PC-9 (cell line): ENCODE measurements around the gene ZNF407. TPM values are rescaled to one million over a fixed set of nuclear protein-coding genes. Genes with fewer than 3 reads are reported as not detected.

Experiments
- BruUV-seq: library from RNA; stranded (reverse); fragments of 400-500 nt; replicated peaks from 2 replicates; lab custom pipeline; 2021; lab: Mats Ljungman, UMichigan
- CTCF ChIA-PET: fragments of 300-600 bp; sonication (Branson Sonifier 250); formaldehyde crosslinking; loops from one replicate; lab custom pipeline; 2022; ENCODE audit warnings: antibody characterized with exemption; lab: Charles Lee
- POLR2A ChIA-PET: fragments of 300-600 bp; sonication (Branson Sonifier 250); formaldehyde crosslinking; loops from one replicate; lab custom pipeline; 2022; ENCODE audit warnings: antibody characterized with exemption; ENCODE audit not compliant: unreplicated experiment; lab: Charles Lee
- DNase-seq, 2 experiments: peaks; one replicate each; pipeline versions ENCODE4 v3.0.0 to v3.0.0-alpha.2; 2015 to 2022; ENCODE audit warnings: mixed read lengths in 1 of 2
- H2AFZ ChIP-seq: fragments of 200-600 bp; sonication (generic); 2 replicates; pipeline ENCODE4 v1.8.1; 2017; ENCODE audit warnings: antibody characterized with exemption
- H3F3A ChIP-seq: fragments of 200-600 bp; sonication (generic); 2 replicates; pipeline ENCODE4 v1.8.1; 2017; ENCODE audit warnings: antibody characterized with exemption, mild to moderate bottlenecking, low read depth; ENCODE audit not compliant: insufficient read depth
- H3K27ac ChIP-seq: fragments of 200-600 bp; sonication (generic); 2 replicates; pipeline ENCODE4 v1.6.1; 2016; ENCODE audit warnings: mixed run types
- H3K27me3 ChIP-seq: fragments of 200-600 bp; sonication (generic); 2 replicates; pipeline ENCODE4 v1.6.1; 2016; ENCODE audit warnings: low read depth, mixed run types; ENCODE audit not compliant: insufficient read depth
- H3K36me3 ChIP-seq: fragments of 200-600 bp; sonication (generic); 2 replicates; pipeline ENCODE4 v1.6.1; 2016; ENCODE audit warnings: low read depth, mixed run types
- H3K4me1 ChIP-seq: fragments of 200-600 bp; sonication (generic); replicated peaks from 2 replicates; pipeline ENCODE4 v1.6.1; 2016; ENCODE audit warnings: mixed run types; ENCODE audit not compliant: insufficient read depth
- H3K4me2 ChIP-seq: fragments of 200-600 bp; sonication (generic); 2 replicates; pipeline ENCODE4 v1.6.1; 2017; ENCODE audit warnings: mixed run types
- H3K4me3 ChIP-seq: fragments of 200-600 bp; sonication (generic); 2 replicates; pipeline ENCODE4 v1.6.1; 2016; ENCODE audit warnings: mixed run types
- H3K79me2 ChIP-seq: fragments of 200-600 bp; sonication (generic); 2 replicates; pipeline ENCODE4 v1.6.1; 2017; ENCODE audit warnings: low read depth, mixed run types
- H3K9me2 ChIP-seq: fragments of 200-600 bp; sonication (generic); 2 replicates; pipeline ENCODE4 v1.8.1; 2017; ENCODE audit warnings: mild to moderate bottlenecking; ENCODE audit not compliant: insufficient read depth
- H3K9me3 ChIP-seq: fragments of 200-600 bp; sonication (generic); 2 replicates; pipeline ENCODE4 v1.8.1; 2016; ENCODE audit warnings: low read depth; ENCODE audit not compliant: insufficient read depth
- H4K20me1 ChIP-seq: fragments of 200-600 bp; sonication (generic); 2 replicates; pipeline ENCODE4 v1.8.1; 2017; ENCODE audit not compliant: insufficient read depth
- EZH2 ChIP-seq: fragments of 200-600 bp; sonication (generic); IDR thresholded peaks from 2 replicates; pipeline ENCODE4 v1.8.0; 2017; ENCODE audit warnings: antibody characterized with exemption, low read depth
- intact Hi-C: fragments of 100-400 bp; cut with micrococcal nuclease; formaldehyde crosslinking; loops from one replicate; pipeline ENCODE4 v1.10.0; 2022; ENCODE audit not compliant: unreplicated experiment
- total RNA-seq: library from RNA; stranded (reverse); gene quantifications from 2 replicates; pipeline ENCODE4 v1.2.3, GENCODE V29; 2021
- TF ChIP-seq, protein P1 (sequence below): fragments of 200-600 bp; sonication (generic); conservative IDR thresholded peaks from 2 replicates; pipeline ENCODE4 v1.6.1; 2017; ENCODE audit warnings: mixed run types, antibody characterized with exemption, mild to moderate bottlenecking, moderate library complexity

Gene ZNF407
- total RNA-seq, 1 experiment from 2014 or later: 13.4 TPM

DNA sequence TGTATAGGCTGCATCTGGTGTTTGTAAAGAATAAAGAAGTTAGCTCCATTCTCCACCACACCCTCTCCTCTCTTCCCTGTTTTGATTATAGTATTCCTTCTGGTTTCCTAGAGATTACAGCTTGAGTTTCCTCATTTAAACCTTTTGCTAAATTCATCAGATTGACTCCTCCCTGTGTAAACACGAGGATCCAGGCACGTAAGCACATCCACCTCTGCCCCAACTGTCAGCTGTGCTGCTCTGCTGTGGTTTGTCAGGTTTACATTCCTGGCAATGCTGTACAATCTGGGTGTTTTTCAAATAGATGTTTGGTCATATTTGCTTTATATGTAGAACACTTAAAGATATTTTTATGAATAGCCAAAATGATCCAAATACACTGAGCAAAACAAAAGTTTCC, 308.5 kb downstream of the ZNF407 start:
- no peaks in the 10 kb centered on the region for H3K9me3 ChIP-seq
- no peaks in the 10 kb centered on the region for H3F3A ChIP-seq
- no peak overlapping the region for H3K4me3 ChIP-seq
- no TSS peak for BruUV-seq
- intact Hi-C loops: no loop called here
- no peaks in the 10 kb centered on the region; the same call in 1 of the 2 replicates for H3K4me1 ChIP-seq
- no peak overlapping the region for H3K27ac ChIP-seq
- TF ChIP-seq, protein P1, sequence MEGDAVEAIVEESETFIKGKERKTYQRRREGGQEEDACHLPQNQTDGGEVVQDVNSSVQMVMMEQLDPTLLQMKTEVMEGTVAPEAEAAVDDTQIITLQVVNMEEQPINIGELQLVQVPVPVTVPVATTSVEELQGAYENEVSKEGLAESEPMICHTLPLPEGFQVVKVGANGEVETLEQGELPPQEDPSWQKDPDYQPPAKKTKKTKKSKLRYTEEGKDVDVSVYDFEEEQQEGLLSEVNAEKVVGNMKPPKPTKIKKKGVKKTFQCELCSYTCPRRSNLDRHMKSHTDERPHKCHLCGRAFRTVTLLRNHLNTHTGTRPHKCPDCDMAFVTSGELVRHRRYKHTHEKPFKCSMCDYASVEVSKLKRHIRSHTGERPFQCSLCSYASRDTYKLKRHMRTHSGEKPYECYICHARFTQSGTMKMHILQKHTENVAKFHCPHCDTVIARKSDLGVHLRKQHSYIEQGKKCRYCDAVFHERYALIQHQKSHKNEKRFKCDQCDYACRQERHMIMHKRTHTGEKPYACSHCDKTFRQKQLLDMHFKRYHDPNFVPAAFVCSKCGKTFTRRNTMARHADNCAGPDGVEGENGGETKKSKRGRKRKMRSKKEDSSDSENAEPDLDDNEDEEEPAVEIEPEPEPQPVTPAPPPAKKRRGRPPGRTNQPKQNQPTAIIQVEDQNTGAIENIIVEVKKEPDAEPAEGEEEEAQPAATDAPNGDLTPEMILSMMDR: no peak
- TF ChIP-seq EZH2: no peak
- no peak overlapping the region for H2AFZ ChIP-seq
- ChIA-PET POLR2A (no interaction called here), CTCF (no interaction called here)
- peak; percentile 9 to 67 for DNase-seq
- no peaks in the 10 kb centered on the region for H3K36me3 ChIP-seq
- no peaks in the 10 kb centered on the region for H3K27me3 ChIP-seq
- no peaks in the 10 kb centered on the region for H3K79me2 ChIP-seq
- no peaks in the 10 kb centered on the region for H4K20me1 ChIP-seq
- H3K9me2 ChIP-seq: no peaks in the 10 kb centered on the region
- H3K4me2 ChIP-seq: no peak overlapping the region

DNA sequence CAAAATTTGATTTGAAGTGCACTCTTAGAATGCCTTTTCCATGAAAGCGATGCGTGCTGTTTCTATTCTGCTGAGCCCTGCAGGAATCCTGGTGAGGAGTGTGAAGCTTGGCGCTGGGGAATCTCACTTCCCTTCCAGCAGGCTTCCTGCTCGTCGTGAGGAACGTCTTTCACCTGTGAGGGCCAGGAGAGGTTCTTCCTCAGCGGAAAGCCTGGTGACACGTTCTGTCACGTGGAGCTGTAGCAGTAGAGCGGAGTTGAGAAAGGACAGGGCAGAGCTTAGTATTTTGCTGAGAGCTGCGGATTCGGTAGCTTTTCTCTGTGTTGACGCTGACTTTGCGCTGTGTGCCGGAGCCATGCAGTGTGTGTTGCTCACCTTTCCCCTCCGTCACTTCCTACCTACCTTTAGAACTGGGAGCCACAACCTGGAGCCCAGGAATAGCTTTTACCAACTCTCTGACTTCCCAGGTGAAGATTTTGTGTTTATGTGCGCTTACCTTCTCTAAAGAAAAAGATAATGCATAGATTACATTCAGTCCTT, 316.5 kb downstream of the ZNF407 start:
- no peak overlapping the region for H3K4me2 ChIP-seq
- H3K4me1 ChIP-seq: no peaks in the 10 kb centered on the region
- BruUV-seq: no TSS peak
- H4K20me1 ChIP-seq: no peaks in the 10 kb centered on the region
- no peak overlapping the region for H3K27ac ChIP-seq
- no peak overlapping the region for H2AFZ ChIP-seq
- DNase-seq: no peak
- no peak overlapping the region for H3K4me3 ChIP-seq
- no peaks in the 10 kb centered on the region for H3K27me3 ChIP-seq
- no peaks in the 10 kb centered on the region for H3K79me2 ChIP-seq
- CTCF ChIA-PET: no interaction called here
- H3K36me3 ChIP-seq: no peaks in the 10 kb centered on the region
- POLR2A ChIA-PET: no interaction called here
- TF ChIP-seq EZH2: no peak
- TF ChIP-seq, protein P1: no peak
- intact Hi-C loops: no loop called here
- H3K9me2 ChIP-seq: no peaks in the 10 kb centered on the region
- H3F3A ChIP-seq: no peaks in the 10 kb centered on the region
- no peaks in the 10 kb centered on the region for H3K9me3 ChIP-seq

DNA sequence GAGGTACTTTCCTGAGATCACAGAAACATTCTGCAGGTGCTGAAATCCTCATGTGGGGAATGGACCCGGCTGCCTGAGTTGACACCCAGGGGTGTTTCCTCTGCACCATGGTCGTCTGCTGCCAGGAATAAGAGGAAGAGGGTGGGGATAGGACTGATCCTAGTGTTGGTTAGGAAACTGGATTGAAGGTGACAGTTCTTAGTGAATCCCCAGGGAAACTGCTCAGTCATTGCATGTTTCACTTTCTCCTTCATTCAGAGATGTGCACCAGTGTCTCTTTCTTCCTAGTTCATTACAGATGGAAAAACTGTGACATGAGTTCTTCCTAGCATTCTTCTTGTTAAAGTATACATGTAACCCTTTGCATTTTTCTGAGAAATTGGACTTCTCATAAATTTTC, 317.0 kb downstream of the ZNF407 start:
- CTCF ChIA-PET: no interaction called here

More for the DNA sequence above, 317.0 kb downstream of the ZNF407 start:
- Histone ChIP-seq H3K4me1 (no peaks in the 10 kb centered on the region), H3K36me3 (no peaks in the 10 kb centered on the region), H3K79me2 (no peaks in the 10 kb centered on the region), H3K27me3 (no peaks in the 10 kb centered on the region), H3K4me2 (no peak overlapping the region), H3K27ac (no peak overlapping the region), H3K9me3 (no peaks in the 10 kb centered on the region), H3F3A (no peaks in the 10 kb centered on the region), H2AFZ (no peak overlapping the region), H3K4me3 (no peak overlapping the region), H3K9me2 (no peaks in the 10 kb centered on the region), H4K20me1 (no peaks in the 10 kb centered on the region)
- DNase-seq: no peak
- TF ChIP-seq, protein P1: no peak
- no peak for TF ChIP-seq EZH2
- intact Hi-C loops: no loop called here
- POLR2A ChIA-PET: no interaction called here
- no TSS peak for BruUV-seq
